Activated naive CD8-positive, alpha-beta T cell treated with anti-CD3 and anti-CD28 coated beads for 36 hours (primary cell): ENCODE data around the gene CXorf49. TPM values are rescaled to one million over a fixed set of nuclear protein-coding genes. Genes with fewer than 3 reads are reported as not detected.
"Not testable (repeated sequence)": the region's sequence is repeated elsewhere in the genome, so short reads cannot be mapped to it uniquely, and the experiment has no call there.

ENCODE experiments used
- DNase-seq: peaks from one replicate; pipeline ENCODE4 v3.0.0; 2021
- H3K27ac Mint-ChIP-seq: one replicate; pipeline ENCODE4 v1.8.0; 2022; ENCODE audit warnings: mild to moderate bottlenecking, moderate library complexity, mixed read lengths
- H3K27me3 Mint-ChIP-seq: one replicate; pipeline ENCODE4 v1.8.0; 2022; ENCODE audit warnings: mild to moderate bottlenecking, mixed read lengths
- H3K36me3 Mint-ChIP-seq: one replicate; pipeline ENCODE4 v1.8.0; 2021; ENCODE audit warnings: mild to moderate bottlenecking, mixed read lengths
- H3K4me1 Mint-ChIP-seq: one replicate; pipeline ENCODE4 v1.8.0; 2021; ENCODE audit warnings: mixed read lengths
- H3K4me3 Mint-ChIP-seq: one replicate; pipeline ENCODE4 v1.8.0; 2022; ENCODE audit warnings: mild to moderate bottlenecking, moderate library complexity, mixed read lengths
- H3K9me3 Mint-ChIP-seq: one replicate; pipeline ENCODE4 v1.8.0; 2022; ENCODE audit warnings: mixed read lengths
- total RNA-seq, 2 experiments: library from RNA; stranded (reverse); gene quantifications; one replicate each; pipeline ENCODE4 v1.2.3, GENCODE V29; 2021

CXorf49 gene
- not detected for total RNA-seq

- H3K4me1 Mint-ChIP-seq, H3K9me3 Mint-ChIP-seq, H3K4me3 Mint-ChIP-seq, DNase-seq, H3K36me3 Mint-ChIP-seq, H3K27me3 Mint-ChIP-seq, H3K27ac Mint-ChIP-seq: not testable (repeated sequence)
Measured at GRCh38 chrX:71718185-71718584, at the start of gene CXorf49. Gene CXorf49 (minus strand): TSS chrX:71718285. CDS start chrX:71718151, 134 bp downstream.

GRCh38 chrX:71767134-71767533 is 49.0 kb upstream of the CXorf49 start:
- not testable (repeated sequence) for H3K27ac Mint-ChIP-seq, H3K36me3 Mint-ChIP-seq, H3K4me1 Mint-ChIP-seq, DNase-seq, H3K4me3 Mint-ChIP-seq, H3K9me3 Mint-ChIP-seq, H3K27me3 Mint-ChIP-seq

GRCh38 chrX:71765613-71766012 is 47.5 kb upstream of the CXorf49 start:
- not testable (repeated sequence) for H3K4me1 Mint-ChIP-seq, H3K27ac Mint-ChIP-seq, H3K36me3 Mint-ChIP-seq, H3K4me3 Mint-ChIP-seq, H3K27me3 Mint-ChIP-seq, H3K9me3 Mint-ChIP-seq, DNase-seq

- not testable (repeated sequence) for DNase-seq, H3K27ac Mint-ChIP-seq, H3K36me3 Mint-ChIP-seq, H3K4me1 Mint-ChIP-seq, H3K9me3 Mint-ChIP-seq, H3K27me3 Mint-ChIP-seq, H3K4me3 Mint-ChIP-seq
Measured at GRCh38 chrX:71764832-71765231, 46.7 kb upstream of the CXorf49 start.

GRCh38 chrX:71763049-71763448 is 45.0 kb upstream of the CXorf49 start, which contains the start of gene CXorf49B:
Gene CXorf49B (plus strand): TSS chrX:71763349. CDS start chrX:71763424, 75 bp downstream.
- H3K27ac Mint-ChIP-seq, H3K36me3 Mint-ChIP-seq: not testable (repeated sequence)

GRCh38 chrX:71760688-71761281 is 42.7 kb upstream of the CXorf49 start:
- DNase-seq, H3K27me3 Mint-ChIP-seq, H3K9me3 Mint-ChIP-seq, H3K36me3 Mint-ChIP-seq, H3K4me3 Mint-ChIP-seq, H3K27ac Mint-ChIP-seq, H3K4me1 Mint-ChIP-seq: not testable (repeated sequence)

More at GRCh38 chrX:71763049-71763448, 45.0 kb upstream of the CXorf49 start, which contains the start of gene CXorf49B:
- not testable (repeated sequence) for H3K9me3 Mint-ChIP-seq, H3K27me3 Mint-ChIP-seq, H3K4me1 Mint-ChIP-seq, DNase-seq, H3K4me3 Mint-ChIP-seq

GRCh38 chrX:71720289-71720886 is 2.3 kb upstream of the CXorf49 start:
- H3K4me3 Mint-ChIP-seq, H3K27ac Mint-ChIP-seq, H3K4me1 Mint-ChIP-seq, DNase-seq, H3K9me3 Mint-ChIP-seq, H3K36me3 Mint-ChIP-seq, H3K27me3 Mint-ChIP-seq: not testable (repeated sequence)

- H3K4me1 Mint-ChIP-seq, H3K27ac Mint-ChIP-seq, H3K36me3 Mint-ChIP-seq, H3K27me3 Mint-ChIP-seq, H3K4me3 Mint-ChIP-seq, DNase-seq, H3K9me3 Mint-ChIP-seq: not testable (repeated sequence)
Measured at GRCh38 chrX:71719195-71719594, 1.1 kb upstream of the CXorf49 start.

GRCh38 chrX:71716323-71716722 is 1.8 kb downstream of the CXorf49 start:
- H3K36me3 Mint-ChIP-seq, H3K9me3 Mint-ChIP-seq, H3K4me3 Mint-ChIP-seq, H3K27me3 Mint-ChIP-seq, DNase-seq, H3K27ac Mint-ChIP-seq, H3K4me1 Mint-ChIP-seq: not testable (repeated sequence)

- H3K27ac Mint-ChIP-seq, DNase-seq, H3K4me3 Mint-ChIP-seq, H3K36me3 Mint-ChIP-seq, H3K4me1 Mint-ChIP-seq, H3K9me3 Mint-ChIP-seq, H3K27me3 Mint-ChIP-seq: not testable (repeated sequence)
Measured at GRCh38 chrX:71715551-71715950, 2.5 kb downstream of the CXorf49 start.

GRCh38 chrX:71714064-71714463 is 4.0 kb downstream of the CXorf49 start:
- not testable (repeated sequence) for H3K4me3 Mint-ChIP-seq, H3K27me3 Mint-ChIP-seq, H3K27ac Mint-ChIP-seq, DNase-seq, H3K4me1 Mint-ChIP-seq, H3K9me3 Mint-ChIP-seq, H3K36me3 Mint-ChIP-seq

- not testable (repeated sequence) for DNase-seq, H3K36me3 Mint-ChIP-seq, H3K27me3 Mint-ChIP-seq, H3K27ac Mint-ChIP-seq, H3K4me1 Mint-ChIP-seq, H3K9me3 Mint-ChIP-seq, H3K4me3 Mint-ChIP-seq
Measured at GRCh38 chrX:71702853-71703252, 15.2 kb downstream of the CXorf49 start.

GRCh38 chrX:71699023-71699344 is 19.1 kb downstream of the CXorf49 start:
- not testable (repeated sequence) for H3K36me3 Mint-ChIP-seq, H3K27me3 Mint-ChIP-seq, H3K9me3 Mint-ChIP-seq, DNase-seq, H3K4me3 Mint-ChIP-seq, H3K27ac Mint-ChIP-seq, H3K4me1 Mint-ChIP-seq

GRCh38 chrX:71698299-71699022 is 19.6 kb downstream of the CXorf49 start:
- H3K9me3 Mint-ChIP-seq, H3K27me3 Mint-ChIP-seq, H3K4me1 Mint-ChIP-seq, DNase-seq, H3K4me3 Mint-ChIP-seq, H3K27ac Mint-ChIP-seq, H3K36me3 Mint-ChIP-seq: not testable (repeated sequence)

- H3K4me1 Mint-ChIP-seq, H3K36me3 Mint-ChIP-seq, DNase-seq: not testable (repeated sequence)
Measured at GRCh38 chrX:71697466-71698298, 20.4 kb downstream of the CXorf49 start.

More at GRCh38 chrX:71697466-71698298, 20.4 kb downstream of the CXorf49 start:
- H3K9me3 Mint-ChIP-seq, H3K27me3 Mint-ChIP-seq, H3K27ac Mint-ChIP-seq, H3K4me3 Mint-ChIP-seq: not testable (repeated sequence)
